Fibroblast of mammary gland (primary cell): ENCODE results near the gene KCNJ5.

Experiments used
- DNase-seq: peaks from one replicate; pipeline ENCODE4 v3.0.0-alpha.2; 2010; ENCODE audit warnings: low read depth
- H3K4me3 ChIP-seq: 2 replicates; pipeline ENCODE4 v1.5.1; 2011; ENCODE audit warnings: low read depth, mild to moderate bottlenecking, low read length, moderate library complexity; ENCODE audit not compliant: control insufficient read depth
- CTCF ChIP-seq: conservative IDR thresholded peaks from 2 replicates; pipeline ENCODE4 v1.5.1; 2011; ENCODE audit warnings: low read depth, low read length, inconsistent platforms; ENCODE audit not compliant: control insufficient read depth, insufficient read depth

Gene KCNJ5

GRCh38 chr11:128940603-128941002 lies 49.4 kb downstream of the KCNJ5 start:
- no peak for TF ChIP-seq CTCF
- H3K4me3 ChIP-seq = no peak overlapping the region
- no peak for DNase-seq

- DNase-seq = no peak
- no peak for TF ChIP-seq CTCF
- no peak overlapping the region for H3K4me3 ChIP-seq
Observed at GRCh38 chr11:128941110-128941509, 50.0 kb downstream of the KCNJ5 start.

GRCh38 chr11:128941573-128942271 lies 50.6 kb downstream of the KCNJ5 start:
- H3K4me3 ChIP-seq = no peak overlapping the region
- DNase-seq = no peak
- no peak for TF ChIP-seq CTCF

GRCh38 chr11:128942272-128942612 lies 51.1 kb downstream of the KCNJ5 start:
- no peak for TF ChIP-seq CTCF
- no peak overlapping the region for H3K4me3 ChIP-seq
- no peak for DNase-seq

GRCh38 chr11:128942817-128943427 lies 51.8 kb downstream of the KCNJ5 start, which contains the start of gene TP53AIP1:
TSS of gene TP53AIP1 (minus strand) at chr11:128942871. CDS start at chr11:128937818, 5,053 bp downstream.
- no peak for DNase-seq
- H3K4me3 ChIP-seq = no peak within 1 kb of the TSS
- no peak for TF ChIP-seq CTCF

GRCh38 chr11:128943428-128943976 lies 52.3 kb downstream of the KCNJ5 start:
- DNase-seq = no peak
- no peak overlapping the region for H3K4me3 ChIP-seq
- TF ChIP-seq CTCF = no peak
